Gastrocnemius medialis (tissue), 4 donors: Measurements from ENCODE around the gene CSTF2T. TPM values are rescaled to one million over a fixed set of nuclear protein-coding genes. Genes with fewer than 3 reads are reported as not detected.
A peak's percentile ranks its signal among the peaks of the same experiment; 100 is the strongest.

Experiments
- ATAC-seq, 2 donors: fragments of 150-250 bp; one replicate each; pipeline ENCODE4 v1.9.1; 2016
- DNase-seq, 2 donors: peaks; one replicate each; pipeline ENCODE4 v3.0.0-alpha.2; 2019
- H3K27ac ChIP-seq, 4 donors: fragments of 200-600 bp; sonication (generic); 1 replicate in 1 of 4; 2 replicates in 3 of 4; pipeline ENCODE4 v1.5.1; 2016 to 2018; ENCODE audit warnings: mild to moderate bottlenecking in 2 of 4, moderate library complexity in 1 of 4
- H3K27me3 ChIP-seq, 3 donors: fragments of 200-600 bp; sonication (generic) in 2 of 3; 1 replicate in 1 of 3; 2 replicates in 2 of 3; pipeline versions ENCODE4 v1.5.1 to v1.6.0; 2016 to 2019; ENCODE audit warnings: mild to moderate bottlenecking in 1 of 3, moderate library complexity in 1 of 3
- H3K36me3 ChIP-seq, 2 donors: fragments of 200-600 bp; sonication (generic) in 1 of 2; one replicate each; pipeline ENCODE4 v1.5.1; 2017 to 2018
- H3K4me1 ChIP-seq, 2 donors: fragments of 200-600 bp; sonication (generic) in 1 of 2; one replicate each; pipeline ENCODE4 v1.5.1; 2016 to 2017; ENCODE audit warnings: mild to moderate bottlenecking in 2 of 2
- H3K4me3 ChIP-seq, 4 donors: fragments of 200-600 bp; sonication (generic) in 3 of 4; 1 replicate in 1 of 4; 2 replicates in 3 of 4; pipeline ENCODE4 v1.5.1; 2016 to 2019; ENCODE audit warnings: mild to moderate bottlenecking in 2 of 4
- H3K9me3 ChIP-seq, 3 donors: fragments of 200-600 bp; sonication (generic) in 2 of 3; 1 replicate in 1 of 3; 2 replicates in 2 of 3; pipeline ENCODE4 v1.5.1; 2016 to 2019
- CTCF ChIP-seq, 5 experiments: fragments of 450-650 bp in 3 of 5; fragments of 200-600 bp in 2 of 5; sonication (generic) in 2 of 5; IDR thresholded peaks in 4 of 5; conservative IDR thresholded peaks in 1 of 5; 1 replicate in 4 of 5; 2 replicates in 1 of 5; pipeline ENCODE4 v1.5.1; 2016 to 2019; ENCODE audit warnings: antibody characterized with exemption in 5 of 5, mild to moderate bottlenecking in 3 of 5, moderate library complexity in 3 of 5
- POLR2A ChIP-seq, 2 donors: fragments of 450-650 bp; IDR thresholded peaks; one replicate each; pipeline ENCODE4 v1.6.1; 2017; ENCODE audit warnings: antibody characterized with exemption in 2 of 2, mild to moderate bottlenecking in 2 of 2, moderate library complexity in 2 of 2
- in situ Hi-C, 4 donors: fragments of 200-750 bp; cut with MboI; loops; one replicate each; pipeline versions ENCODE4 v1.15.0 to v1.8.0; 2017; ENCODE audit warnings: low sequenced_read_pairs in 4 of 4
- intact Hi-C: fragments of 100-400 bp; cut with DNase I; formaldehyde crosslinking; loops from one replicate; pipeline ENCODE4 v1.15.1; 2023; ENCODE audit warnings: low total_unique reads
- total RNA-seq, 4 donors: library from RNA; depleted of rRNA; stranded (reverse); fragments of >200 nt; gene quantifications; one replicate each; pipeline versions ENCODE4 v1.1.0 to v1.2.3, GENCODE V29; 2016

Gene CSTF2T
- total RNA-seq, 4 donors from 2014 or later, result 11.4 to 22.2 (median 16.3) TPM

DNA sequence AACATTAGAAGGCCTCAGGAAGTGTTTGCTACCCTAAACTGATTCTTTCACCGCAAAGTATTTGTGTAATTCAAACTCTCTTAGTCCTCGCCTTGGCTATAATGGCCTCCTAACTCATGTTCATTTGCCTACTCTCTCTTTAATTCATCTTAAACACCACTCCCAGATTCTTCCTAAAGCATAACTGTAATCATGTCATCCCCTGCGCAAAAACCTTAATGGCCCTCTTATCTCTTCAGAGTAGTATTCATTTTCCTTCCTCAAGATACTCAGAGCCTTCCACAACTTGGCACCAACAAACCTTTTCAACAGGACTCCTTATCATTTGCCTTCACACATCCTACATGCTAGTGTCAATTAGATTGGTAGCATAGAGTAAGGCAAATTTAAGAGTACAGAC lies 42.9 kb downstream of the CSTF2T start:
- no peak for ATAC-seq
- Histone ChIP-seq H3K4me3 (no peak overlapping the region), H3K27ac (no peak overlapping the region), H3K9me3 (no peaks in the 10 kb centered on the region), H3K36me3 (no peaks in the 10 kb centered on the region), H3K4me1 (peaks cover 13 to 38% of the 10 kb centered on the region in 2 donors), H3K27me3 (no peaks in the 10 kb centered on the region)
- DNase-seq, result no peak
- in situ Hi-C loops (no loop called here), intact Hi-C loops (no loop called here)
- TF ChIP-seq CTCF (IDR thresholded peaks at IDR 0.05 in 4 of 5, conservative IDR thresholded peaks at IDR 0.05 in 1 of 5), result no peak

GRCh38 chr10:51654918-51655317 lies 44.5 kb downstream of the CSTF2T start:
- H3K4me3 ChIP-seq, result no peak overlapping the region
- H3K27me3 ChIP-seq, result no peaks in the 10 kb centered on the region
- TF ChIP-seq CTCF (IDR thresholded peaks at IDR 0.05 in 4 of 5, conservative IDR thresholded peaks at IDR 0.05 in 1 of 5) (no peak), POLR2A (IDR thresholded peaks at IDR 0.05) (no peak)
- no peak for ATAC-seq
- no peak for DNase-seq
- H3K36me3 ChIP-seq, result no peaks in the 10 kb centered on the region
- H3K27ac ChIP-seq, result no peak overlapping the region
- in situ Hi-C loops, result no loop called here
- H3K9me3 ChIP-seq, result no peaks in the 10 kb centered on the region
- intact Hi-C loops, result no loop called here
- H3K4me1 ChIP-seq, result peaks cover 13 to 38% of the 10 kb centered on the region in 2 donors

DNA sequence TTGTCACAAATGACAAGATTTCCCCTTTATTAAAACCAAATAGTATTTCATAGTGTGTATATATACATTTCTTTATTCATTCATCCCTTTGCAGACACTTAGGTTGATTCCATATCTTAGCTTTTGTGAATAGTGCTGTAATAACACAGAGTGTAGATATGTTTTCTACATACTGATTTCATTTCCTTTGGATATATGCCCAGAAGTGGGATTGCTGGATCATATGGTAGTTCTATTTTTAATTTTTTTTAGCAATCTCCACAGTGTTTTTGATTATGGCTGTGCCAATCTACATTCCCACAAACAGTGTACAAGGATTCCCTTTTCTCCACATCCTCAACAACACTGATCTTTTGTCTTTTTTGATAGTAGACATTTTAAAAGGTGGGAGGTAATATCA lies 46.4 kb downstream of the CSTF2T start:
- Histone ChIP-seq H3K27me3 (no peaks in the 10 kb centered on the region), H3K4me3 (no peak overlapping the region), H3K27ac (no peak overlapping the region), H3K4me1 (peaks cover 13 to 37% of the 10 kb centered on the region in 2 donors), H3K36me3 (no peaks in the 10 kb centered on the region), H3K9me3 (no peaks in the 10 kb centered on the region)
- ATAC-seq, result peak; percentile 51 to 62
- in situ Hi-C loops, result no loop called here
- TF ChIP-seq CTCF (IDR thresholded peaks at IDR 0.05 in 4 of 5, conservative IDR thresholded peaks at IDR 0.05 in 1 of 5), result no peak
- no peak for TF ChIP-seq POLR2A (IDR thresholded peaks at IDR 0.05)
- no peak for DNase-seq
- intact Hi-C loops, result no loop called here

- TF ChIP-seq POLR2A (IDR thresholded peaks at IDR 0.05), result no peak
- no peak for TF ChIP-seq CTCF (IDR thresholded peaks at IDR 0.05 in 4 of 5, conservative IDR thresholded peaks at IDR 0.05 in 1 of 5)
- no peaks in the 10 kb centered on the region for H3K9me3 ChIP-seq
- H3K27me3 ChIP-seq, result no peaks in the 10 kb centered on the region
- no peak for ATAC-seq
- no peak overlapping the region for H3K4me3 ChIP-seq
- in situ Hi-C loops (no loop called here), intact Hi-C loops (no loop called here)
- DNase-seq, result no peak
- no peaks in the 10 kb centered on the region for H3K36me3 ChIP-seq
- H3K27ac ChIP-seq, result no peak overlapping the region
- peaks cover 13 to 27% of the 10 kb centered on the region in 2 donors for H3K4me1 ChIP-seq
These were observed 48.3 kb downstream of the CSTF2T start for GRCh38 chr10:51651063-51651462.

DNA sequence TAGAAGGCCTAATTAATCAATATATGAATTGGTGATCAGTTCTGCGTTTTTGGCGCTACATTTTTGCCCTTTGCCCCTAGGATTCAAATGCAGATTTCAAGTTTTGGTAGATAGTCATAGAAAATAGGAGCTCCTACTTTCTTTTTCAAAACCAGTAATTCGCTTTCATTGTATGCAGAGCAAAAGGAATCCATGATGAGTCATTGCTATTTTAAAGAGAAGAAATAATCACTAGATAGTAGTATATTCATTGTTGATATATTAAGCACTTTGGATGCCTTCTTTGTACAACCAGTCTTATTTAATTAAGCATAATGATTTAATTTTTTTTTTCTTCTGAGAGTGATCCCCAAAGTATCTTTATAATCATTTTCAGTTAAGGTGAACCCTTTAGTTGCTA lies 50.3 kb downstream of the CSTF2T start:
- Histone ChIP-seq H3K9me3 (no peaks in the 10 kb centered on the region), H3K4me3 (no peak overlapping the region), H3K36me3 (no peaks in the 10 kb centered on the region), H3K4me1 (peaks cover 9 to 16% of the 10 kb centered on the region in 2 donors), H3K27me3 (no peaks in the 10 kb centered on the region), H3K27ac (no peak overlapping the region)
- intact Hi-C loops (no loop called here), in situ Hi-C loops (no loop called here)
- DNase-seq (no peak), ATAC-seq (no peak)
- TF ChIP-seq CTCF (IDR thresholded peaks at IDR 0.05 in 4 of 5, conservative IDR thresholded peaks at IDR 0.05 in 1 of 5) (no peak), POLR2A (IDR thresholded peaks at IDR 0.05) (no peak)
